SK-N-SH (cell line): Measurements from ENCODE around the gene TMEM114. TPM values are rescaled to one million over a fixed set of nuclear protein-coding genes. Genes with fewer than 3 reads are reported as not detected.

Source experiments
- CTCF ChIA-PET: fragments of 300-600, 350-600 bp; formaldehyde crosslinking; extraction: SDS; loops from one replicate; lab custom pipeline; 2021; lab: Yijun Ruan, JAX
- POLR2A ChIA-PET: fragments of 350-600 bp; sonication (Branson Sonifier 250); formaldehyde crosslinking; extraction: SDS; loops from one replicate; lab custom pipeline; 2020; ENCODE audit warnings: antibody characterized with exemption, inconsistent platforms; lab: Yijun Ruan, JAX
- DNase-seq: peaks from one replicate; pipeline ENCODE4 v3.0.0; 2012
- H2AFZ ChIP-seq: fragments of 200-600 bp; sonication (generic); 2 replicates; pipeline ENCODE4 v1.8.1; 2016; ENCODE audit warnings: antibody characterized with exemption, mild to moderate bottlenecking, low read depth
- H3F3A ChIP-seq: fragments of 200-600 bp; sonication (generic); replicated peaks from 2 replicates; pipeline ENCODE3; 2016; ENCODE audit warnings: antibody characterized with exemption, mild to moderate bottlenecking; ENCODE audit not compliant: insufficient read depth
- H3K27ac ChIP-seq, 2 experiments: fragments of 200-500 bp in 1 of 2; fragments of 200-600 bp in 1 of 2; sonication (Bioruptor generic) in 1 of 2; sonication (generic), shearing (Covaris generic) in 1 of 2; 2 replicates each; pipeline versions ENCODE4 v1.5.1 to v1.6.1; 2014 to 2016; ENCODE audit warnings: low read depth in 2 of 2, inconsistent platforms in 1 of 2, low read length in 1 of 2, mild to moderate bottlenecking in 1 of 2, mixed read lengths in 1 of 2
- H3K27me3 ChIP-seq: fragments of 200-600 bp; sonication (generic), shearing (Covaris generic); 2 replicates; pipeline ENCODE4 v1.6.1; 2016; ENCODE audit warnings: mixed run types; ENCODE audit not compliant: insufficient read depth
- H3K36me3 ChIP-seq, 2 experiments: fragments of 200-500 bp in 1 of 2; fragments of 200-600 bp in 1 of 2; sonication (Bioruptor generic) in 1 of 2; sonication (generic) in 1 of 2; replicated peaks in 1 of 2; 2 replicates each; pipeline versions ENCODE3 to v1.5.1; 2014 to 2016; ENCODE audit warnings: low read length in 1 of 2, mild to moderate bottlenecking in 1 of 2; ENCODE audit not compliant: insufficient read depth in 2 of 2, control insufficient read depth in 1 of 2
- H3K4me1 ChIP-seq, 2 experiments: fragments of 200-500 bp in 1 of 2; fragments of 200-600 bp in 1 of 2; sonication (Bioruptor generic) in 1 of 2; sonication (generic), shearing (Covaris generic) in 1 of 2; 2 replicates each; pipeline versions ENCODE4 v1.5.1 to v1.6.1; 2014 to 2016; ENCODE audit warnings: low read depth in 1 of 2, low read length in 1 of 2, mixed run types in 1 of 2; ENCODE audit not compliant: insufficient read depth in 2 of 2, control insufficient read depth in 1 of 2
- H3K4me2 ChIP-seq: fragments of 200-600 bp; sonication (generic), shearing (Covaris generic); 2 replicates; pipeline ENCODE4 v1.6.1; 2017; ENCODE audit warnings: mixed run types
- H3K4me3 ChIP-seq, 2 experiments: fragments of 200-500 bp in 1 of 2; fragments of 200-600 bp in 1 of 2; sonication (Bioruptor generic) in 1 of 2; sonication (generic), shearing (Covaris generic) in 1 of 2; 2 replicates each; pipeline versions ENCODE4 v1.5.1 to v1.8.1; 2014 to 2016; ENCODE audit warnings: low read depth in 2 of 2, inconsistent platforms in 1 of 2, low read length in 1 of 2, mild to moderate bottlenecking in 1 of 2, mixed read lengths in 1 of 2, moderate library complexity in 1 of 2
- H3K79me2 ChIP-seq: fragments of 200-600 bp; sonication (generic); 2 replicates; pipeline ENCODE4 v1.8.1; 2017; ENCODE audit warnings: mild to moderate bottlenecking; ENCODE audit not compliant: insufficient read depth
- H3K9ac ChIP-seq: fragments of 200-600 bp; sonication (generic); 2 replicates; pipeline ENCODE4 v1.6.1; 2017; ENCODE audit warnings: mixed run types
- H3K9me2 ChIP-seq: fragments of 200-600 bp; sonication (generic); 2 replicates; pipeline ENCODE4 v1.6.1; 2017; ENCODE audit warnings: mixed run types
- H3K9me3 ChIP-seq: fragments of 200-600 bp; sonication (generic); 2 replicates; pipeline ENCODE4 v1.6.1; 2017; ENCODE audit warnings: mixed run types, mild to moderate bottlenecking, moderate library complexity
- H4K20me1 ChIP-seq: fragments of 200-600 bp; sonication (generic); 2 replicates; pipeline ENCODE4 v1.6.1; 2017; ENCODE audit warnings: mild to moderate bottlenecking, mixed run types; ENCODE audit not compliant: insufficient read depth
- FOSL2 ChIP-seq: IDR thresholded peaks from 2 replicates; pipeline ENCODE4 v1.4.0; 2012; ENCODE audit warnings: low read depth, mild to moderate bottlenecking, moderate library complexity, borderline replicate concordance
- FOXM1 ChIP-seq: IDR thresholded peaks from 2 replicates; pipeline ENCODE4 v1.4.0; 2012; ENCODE audit warnings: low read depth, mild to moderate bottlenecking
- GABPA ChIP-seq: IDR thresholded peaks from 2 replicates; pipeline ENCODE4 v1.4.0; 2012; ENCODE audit warnings: low read depth, mild to moderate bottlenecking
- GATA2 ChIP-seq: sonication (generic); formaldehyde crosslinking; IDR thresholded peaks from 2 replicates; pipeline ENCODE4 v1.5.0; 2020; ENCODE audit warnings: mild to moderate bottlenecking, missing genetic modification reagents
- MEF2A ChIP-seq: IDR thresholded peaks from 2 replicates; pipeline ENCODE4 v1.4.0; 2012; ENCODE audit warnings: low read depth, borderline replicate concordance
- RAD21 ChIP-seq: IDR thresholded peaks from 2 replicates; pipeline ENCODE4 v1.6.1; 2012; ENCODE audit warnings: mild to moderate bottlenecking, low read length
- RFX5 ChIP-seq: IDR thresholded peaks from 2 replicates; pipeline ENCODE4 v1.6.1; 2012; ENCODE audit warnings: mild to moderate bottlenecking, improper control_type of control experiment, low read length
- RXRA ChIP-seq: IDR thresholded peaks from 2 replicates; pipeline ENCODE4 v1.4.0; 2012; ENCODE audit warnings: low read depth, mild to moderate bottlenecking, borderline replicate concordance
- TEAD4 ChIP-seq: IDR thresholded peaks from 2 replicates; pipeline ENCODE4 v1.4.0; 2012; ENCODE audit warnings: mild to moderate bottlenecking, borderline replicate concordance; ENCODE audit not compliant: insufficient read depth
- USF2 ChIP-seq: fragments of 150-350 bp; IDR thresholded peaks from 2 replicates; pipeline ENCODE4 v1.6.1; 2017; ENCODE audit warnings: antibody characterized with exemption, low read length, low read depth, borderline replicate concordance
- YY1 ChIP-seq: IDR thresholded peaks from 2 replicates; pipeline ENCODE4 v1.4.0; 2012; ENCODE audit warnings: low read depth, mild to moderate bottlenecking
- whole genome bisulfite sequencing: methylation state at CpG from one replicate; pipeline ENCODE4 v1.1.6; 2017; ENCODE audit warnings: low lambda C conversion rate; 5-methylcytosine and 5-hydroxymethylcytosine counted together
- polyA plus RNA-seq, 3 experiments: library from polyadenylated mRNA; depleted of rRNA; stranded (reverse); fragments of >200 nt; gene quantifications; 2 replicates each; pipeline ENCODE4 v1.2.3, GENCODE V29; 2012
- TF ChIP-seq, protein P1 (sequence below): IDR thresholded peaks from 2 replicates; pipeline ENCODE4 v1.4.0; 2012; ENCODE audit warnings: low read depth
- TF ChIP-seq, protein P2 (sequence below): IDR thresholded peaks from 2 replicates; pipeline ENCODE4 v1.6.1; 2012; ENCODE audit warnings: mild to moderate bottlenecking, low read depth, low read length, moderate library complexity
- TF ChIP-seq, protein P3 (sequence below): IDR thresholded peaks from 2 replicates; pipeline ENCODE4 v1.4.0; 2012; ENCODE audit warnings: low read depth, borderline replicate concordance

TMEM114 gene
- polyA plus RNA-seq, 1 of the 3 experiments (the other 2 are of a cell fraction), result not detected

- H3K9me2 ChIP-seq, result no peaks in the 10 kb centered on the region
- no peaks in the 10 kb centered on the region for H3K9me3 ChIP-seq
- H4K20me1 ChIP-seq, result no peaks in the 10 kb centered on the region
- no peak overlapping the region for H3K9ac ChIP-seq
- no peak overlapping the region for H3K4me2 ChIP-seq
- ChIA-PET POLR2A (no interaction called here), CTCF (interaction anchor here (1.0 to 1.3 kb wide), 2 partner anchors 13 to 14 kb away, joined by 3 to 4 read pairs; no protein-coding TSS in a partner anchor)
- no peak for DNase-seq
- no peaks in the 10 kb centered on the region for H3K36me3 ChIP-seq
- no peaks in the 10 kb centered on the region for H3K4me1 ChIP-seq
- H3K79me2 ChIP-seq, result no peaks in the 10 kb centered on the region
- no peaks in the 10 kb centered on the region for H3F3A ChIP-seq
- 41% methylated on average over 4 of the region's 4 CpGs for WGBS
- H3K27ac ChIP-seq, result no peak overlapping the region
- TF ChIP-seq GABPA, result no peak
- no peak for TF ChIP-seq USF2
- TF ChIP-seq FOXM1, result no peak
- TF ChIP-seq FOSL2, result no peak
- TF ChIP-seq RXRA, result no peak
- TF ChIP-seq, protein P1, sequence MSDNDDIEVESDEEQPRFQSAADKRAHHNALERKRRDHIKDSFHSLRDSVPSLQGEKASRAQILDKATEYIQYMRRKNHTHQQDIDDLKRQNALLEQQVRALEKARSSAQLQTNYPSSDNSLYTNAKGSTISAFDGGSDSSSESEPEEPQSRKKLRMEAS, result no peak
- TF ChIP-seq GATA2 (CRISPR knock-in tag), result no peak
- no peak for TF ChIP-seq MEF2A
- TF ChIP-seq RFX5, result no peak
- H3K27me3 ChIP-seq, result no peaks in the 10 kb centered on the region
- H2AFZ ChIP-seq, result no peak overlapping the region
- no peak overlapping the region for H3K4me3 ChIP-seq
These were observed 36.3 kb downstream of the TMEM114 start for GRCh38 chr16:8554022-8554421.

GRCh38 chr16:8552487-8553221 lies 37.7 kb downstream of the TMEM114 start:
- no peaks in the 10 kb centered on the region for H3K9me2 ChIP-seq
- no peaks in the 10 kb centered on the region for H4K20me1 ChIP-seq
- H3K4me3 ChIP-seq, result no peak overlapping the region
- no peaks in the 10 kb centered on the region for H3K36me3 ChIP-seq
- ChIA-PET CTCF (interaction anchor here (1.3 kb wide), 1 partner anchor 12 kb away, joined by 3 read pairs; no protein-coding TSS in a partner anchor), POLR2A (no interaction called here)
- no peak for TF ChIP-seq TEAD4
- TF ChIP-seq FOSL2, result no peak
- no peak for TF ChIP-seq YY1
- no peak for TF ChIP-seq USF2
- TF ChIP-seq RAD21, result no peak
- TF ChIP-seq, protein P2, sequence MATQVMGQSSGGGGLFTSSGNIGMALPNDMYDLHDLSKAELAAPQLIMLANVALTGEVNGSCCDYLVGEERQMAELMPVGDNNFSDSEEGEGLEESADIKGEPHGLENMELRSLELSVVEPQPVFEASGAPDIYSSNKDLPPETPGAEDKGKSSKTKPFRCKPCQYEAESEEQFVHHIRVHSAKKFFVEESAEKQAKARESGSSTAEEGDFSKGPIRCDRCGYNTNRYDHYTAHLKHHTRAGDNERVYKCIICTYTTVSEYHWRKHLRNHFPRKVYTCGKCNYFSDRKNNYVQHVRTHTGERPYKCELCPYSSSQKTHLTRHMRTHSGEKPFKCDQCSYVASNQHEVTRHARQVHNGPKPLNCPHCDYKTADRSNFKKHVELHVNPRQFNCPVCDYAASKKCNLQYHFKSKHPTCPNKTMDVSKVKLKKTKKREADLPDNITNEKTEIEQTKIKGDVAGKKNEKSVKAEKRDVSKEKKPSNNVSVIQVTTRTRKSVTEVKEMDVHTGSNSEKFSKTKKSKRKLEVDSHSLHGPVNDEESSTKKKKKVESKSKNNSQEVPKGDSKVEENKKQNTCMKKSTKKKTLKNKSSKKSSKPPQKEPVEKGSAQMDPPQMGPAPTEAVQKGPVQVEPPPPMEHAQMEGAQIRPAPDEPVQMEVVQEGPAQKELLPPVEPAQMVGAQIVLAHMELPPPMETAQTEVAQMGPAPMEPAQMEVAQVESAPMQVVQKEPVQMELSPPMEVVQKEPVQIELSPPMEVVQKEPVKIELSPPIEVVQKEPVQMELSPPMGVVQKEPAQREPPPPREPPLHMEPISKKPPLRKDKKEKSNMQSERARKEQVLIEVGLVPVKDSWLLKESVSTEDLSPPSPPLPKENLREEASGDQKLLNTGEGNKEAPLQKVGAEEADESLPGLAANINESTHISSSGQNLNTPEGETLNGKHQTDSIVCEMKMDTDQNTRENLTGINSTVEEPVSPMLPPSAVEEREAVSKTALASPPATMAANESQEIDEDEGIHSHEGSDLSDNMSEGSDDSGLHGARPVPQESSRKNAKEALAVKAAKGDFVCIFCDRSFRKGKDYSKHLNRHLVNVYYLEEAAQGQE, result no peak
- TF ChIP-seq, protein P3, sequence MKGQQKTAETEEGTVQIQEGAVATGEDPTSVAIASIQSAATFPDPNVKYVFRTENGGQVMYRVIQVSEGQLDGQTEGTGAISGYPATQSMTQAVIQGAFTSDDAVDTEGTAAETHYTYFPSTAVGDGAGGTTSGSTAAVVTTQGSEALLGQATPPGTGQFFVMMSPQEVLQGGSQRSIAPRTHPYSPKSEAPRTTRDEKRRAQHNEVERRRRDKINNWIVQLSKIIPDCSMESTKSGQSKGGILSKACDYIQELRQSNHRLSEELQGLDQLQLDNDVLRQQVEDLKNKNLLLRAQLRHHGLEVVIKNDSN, result no peak
- 33% methylated on average over 11 of the region's 11 CpGs for WGBS
- H3K27me3 ChIP-seq, result no peaks in the 10 kb centered on the region
- H3K4me1 ChIP-seq, result no peaks in the 10 kb centered on the region
- no peaks in the 10 kb centered on the region for H3K79me2 ChIP-seq
- H3K9ac ChIP-seq, result no peak overlapping the region
- no peaks in the 10 kb centered on the region for H3K9me3 ChIP-seq
- H2AFZ ChIP-seq, result no peak overlapping the region
- no peak overlapping the region for H3K4me2 ChIP-seq
- H3K27ac ChIP-seq, result no peak overlapping the region
- no peak for DNase-seq
- no peaks in the 10 kb centered on the region for H3F3A ChIP-seq
